Kasumi-1 (cell line): ENCODE data around the gene PLPP1.

ENCODE experiments used
- DNase-seq, 2 experiments: peaks; one replicate each; lab custom pipeline; 2025; lab: John Stamatoyannopoulos, UW

PLPP1 gene

GRCh38 chr5:55407984-55408383, 126.8 kb downstream of the PLPP1 start:
- DNase-seq: no peak

GRCh38 chr5:55407059-55407684, 127.6 kb downstream of the PLPP1 start:
- peak; percentile 12 to 55 for DNase-seq

- no peak for DNase-seq
Measured at GRCh38 chr5:55406292-55406691, 128.5 kb downstream of the PLPP1 start.

GRCh38 chr5:55402199-55402598, 132.6 kb downstream of the PLPP1 start:
- DNase-seq: no peak

GRCh38 chr5:55393501-55394175, 141.1 kb downstream of the PLPP1 start:
- DNase-seq: no peak

GRCh38 chr5:55392669-55393068, 142.1 kb downstream of the PLPP1 start:
- no peak for DNase-seq

- no peak for DNase-seq
Measured at GRCh38 chr5:55391707-55392106, 143.1 kb downstream of the PLPP1 start.

GRCh38 chr5:55387865-55388264, 146.9 kb downstream of the PLPP1 start:
- DNase-seq: no peak

- DNase-seq: no peak
Measured at GRCh38 chr5:55386356-55386755, 148.4 kb downstream of the PLPP1 start.

- no peak for DNase-seq
Measured at GRCh38 chr5:55385846-55386245, 148.9 kb downstream of the PLPP1 start.

GRCh38 chr5:55385227-55385626, 149.5 kb downstream of the PLPP1 start:
- no peak for DNase-seq

GRCh38 chr5:55384072-55384471, 150.7 kb downstream of the PLPP1 start:
- no peak for DNase-seq

- DNase-seq: no peak
Measured at GRCh38 chr5:55383254-55383653, 151.5 kb downstream of the PLPP1 start.

- DNase-seq: no peak
Measured at GRCh38 chr5:55377810-55378209, 157.0 kb downstream of the PLPP1 start.
